Heart right ventricle (tissue), 16 donors: Measurements from ENCODE around the gene TRIM65. TPM values are rescaled to one million over a fixed set of nuclear protein-coding genes. Genes with fewer than 3 reads are reported as not detected.

Experiments
- ATAC-seq, 8 donors: fragments of 200-7000 bp; cut with Tn5 transposase; one replicate each; pipeline ENCODE4 v1.9.1; 2020; ENCODE audit warnings: mild to moderate bottlenecking in 8 of 8, moderate library complexity in 8 of 8, moderate number of reproducible peaks in 1 of 8
- DNase-seq, 2 donors: peaks; one replicate each; pipeline ENCODE4 v3.0.0-alpha.2; 2020
- H3K27ac ChIP-seq, 10 donors: fragments of 200-600 bp; sonication (generic) in 2 of 10; one replicate each; pipeline versions ENCODE4 v1.5.0 to v1.8.0; 2020 to 2022; ENCODE audit warnings: mild to moderate bottlenecking in 3 of 10
- H3K27me3 ChIP-seq, 7 donors: fragments of 200-600 bp; one replicate each; pipeline ENCODE4 v1.8.0; 2021 to 2022; ENCODE audit warnings: mild to moderate bottlenecking in 2 of 7
- H3K36me3 ChIP-seq, 9 donors: fragments of 200-600 bp; sonication (generic) in 1 of 9; one replicate each; pipeline versions ENCODE4 v1.5.0 to v1.8.0; 2020 to 2022; ENCODE audit warnings: mild to moderate bottlenecking in 2 of 9
- H3K4me1 ChIP-seq, 9 donors: fragments of 200-600 bp; sonication (generic) in 1 of 9; one replicate each; pipeline versions ENCODE4 v1.5.0 to v1.8.0; 2020 to 2022; ENCODE audit warnings: mild to moderate bottlenecking in 4 of 9
- H3K4me3 ChIP-seq, 10 donors: fragments of 200-600 bp; sonication (generic) in 2 of 10; one replicate each; pipeline versions ENCODE4 v1.5.0 to v1.8.0; 2020 to 2022; ENCODE audit warnings: mild to moderate bottlenecking in 7 of 10, moderate library complexity in 2 of 10
- H3K9me3 ChIP-seq, 11 donors: fragments of 200-600 bp in 10 of 11; sonication (generic) in 2 of 11; one replicate each; pipeline versions ENCODE4 v1.5.0 to v1.8.0; 2013 to 2022; ENCODE audit warnings: mild to moderate bottlenecking in 2 of 11, control low read depth in 1 of 11, moderate library complexity in 1 of 11
- WGBS, 2 donors: extraction: QIAGEN DNeasy Blood & Tissue Kit; methylation state at CpG; one replicate each; pipeline ENCODE4 v1.1.7; 2013; ENCODE audit warnings: inconsistent platforms in 1 of 2; 5-methylcytosine and 5-hydroxymethylcytosine counted together
- intact Hi-C, 10 donors: fragments of 100-400 bp; cut with DNase I; formaldehyde crosslinking; loops; one replicate each; pipeline versions ENCODE4 v1.11.1 to v1.14.2; 2022
- polyA plus RNA-seq, 2 donors: library from polyadenylated mRNA; stranded (reverse); fragments of 200-250 nt; gene quantifications; one replicate each; pipeline ENCODE4 v1.2.3, GENCODE V29; 2013
- total RNA-seq, 10 donors: library from RNA; stranded (reverse); fragmentation: NEBNext Ultra II Directional in 3 of 10; extraction: Animal tissue kit (Norgen Biotek cat#: 25700) in 3 of 10; gene quantifications; one replicate each; pipeline versions ENCODE4 v1.2.1 to v1.2.4, GENCODE V29; 2021 to 2023
- TF ChIP-seq, protein P1 (sequence below), 9 donors: fragments of 200-600 bp; sonication (generic) in 2 of 9; IDR thresholded peaks; one replicate each; pipeline versions ENCODE4 v1.5.0 to v1.8.0; 2021 to 2022; ENCODE audit warnings: antibody characterized with exemption in 9 of 9, mild to moderate bottlenecking in 5 of 9, moderate library complexity in 1 of 9
- donor health status: Arrhythmogenic right ventricular cardiomyopathy.
- donor health status: ischemic (EF 13 %, LVEDD 7.1; RV severe dilation, severe dysfunction).
- donor health status: healthy with polysubstance abuse.
- donor health status: DM: no; HTN: yes; CAD: no.
- donor health status: DM: no; HTN: no; CAD: no.
- donor health status: ischemic (EF 25% LVEDD 6.9; RV normal size, moderate dysfunction).
- donor health status: ischemic (EF 25% LVEDD 5.7; RV mildly dilated, moderate dysfunction).
- donor health status: healthy.
- donor health status: DM: yes; HTN: yes; CAD: no.
- donor health status: Ischemic cardiomyopathy.
- donor health status: ischemic (EF 35%, LVEDD 5.7; RV mildly dilated, moderate dysfunction).
- donor health status: nonischemic (EF 11% LVEDD 7.7; RV severe dilation, severe dysfunction).
- donor health status: DM: yes; HTN: yes; CAD: no.
- donor health status: PGD.
- donor health status: ischemic (EF 29% LVEDD 5.4; RV normal size, mild dysfunction).
- donor health status: nonischemic (EF 23%, LVEDD 6.1; RV moderate dilation, normal function).

The TRIM65 gene
- total and polyA plus RNA-seq, 12 donors, result 5.1 to 16.7 (median 8.9) TPM

DNA sequence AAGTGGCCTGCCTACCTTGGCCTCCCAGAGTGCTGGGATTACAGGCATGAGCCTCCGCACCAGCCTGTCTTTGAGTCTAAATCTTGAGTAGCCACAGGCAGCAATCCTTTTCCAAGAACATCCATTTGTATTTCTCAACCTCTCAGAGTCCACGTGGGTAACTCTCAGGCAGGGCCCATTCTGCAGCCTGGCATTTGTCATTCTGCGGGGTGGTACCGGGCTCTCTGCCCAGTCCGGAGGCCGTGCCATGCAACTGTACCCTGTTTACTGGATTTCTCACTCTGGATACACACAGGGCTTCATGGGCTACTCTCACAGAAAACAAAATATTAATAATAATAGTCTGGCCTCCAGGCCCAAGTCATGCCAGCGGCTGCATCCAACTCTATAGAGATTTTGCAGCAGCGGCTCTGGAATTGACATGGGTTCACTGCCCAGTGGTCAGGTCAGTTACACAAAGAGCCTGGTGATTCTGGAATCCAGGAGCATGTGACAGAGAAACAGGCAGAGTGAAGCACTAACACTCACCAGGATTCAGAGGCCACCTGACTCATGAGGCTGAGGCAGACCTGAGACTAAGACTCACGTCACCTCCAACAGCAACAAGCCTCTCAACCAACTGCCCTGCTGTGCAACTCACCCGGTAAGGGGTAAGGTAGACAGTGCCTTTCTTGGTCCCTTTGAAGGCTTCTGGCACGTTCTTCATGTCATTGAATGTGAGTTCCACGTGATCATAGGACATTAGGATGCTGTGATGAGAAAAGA is 45.6 kb downstream of the TRIM65 start:
- DNase-seq, result peak in 1 of 2 donors; percentile 44
- Histone ChIP-seq H3K27ac (peak overlapping the region; percentile 58 to 92 (median 82)), H3K4me1 (peaks cover 52 to 90% (median 83%) of the 10 kb centered on the region in 9 donors), H3K9me3 (no peaks in the 10 kb centered on the region), H3K4me3 (no peak overlapping the region), H3K27me3 (no peaks in the 10 kb centered on the region), H3K36me3 (peaks cover 0 to 74% (median 34%) of the 10 kb centered on the region in 9 donors)
- ATAC-seq, result peak in 2 of 8 donors; percentile 6 to 11
- whole genome bisulfite sequencing, 2 donors, result 66 to 72% methylated on average over 12 of the region's 12 CpGs
- intact Hi-C loops, result no loop called here
- TF ChIP-seq, protein P1, sequence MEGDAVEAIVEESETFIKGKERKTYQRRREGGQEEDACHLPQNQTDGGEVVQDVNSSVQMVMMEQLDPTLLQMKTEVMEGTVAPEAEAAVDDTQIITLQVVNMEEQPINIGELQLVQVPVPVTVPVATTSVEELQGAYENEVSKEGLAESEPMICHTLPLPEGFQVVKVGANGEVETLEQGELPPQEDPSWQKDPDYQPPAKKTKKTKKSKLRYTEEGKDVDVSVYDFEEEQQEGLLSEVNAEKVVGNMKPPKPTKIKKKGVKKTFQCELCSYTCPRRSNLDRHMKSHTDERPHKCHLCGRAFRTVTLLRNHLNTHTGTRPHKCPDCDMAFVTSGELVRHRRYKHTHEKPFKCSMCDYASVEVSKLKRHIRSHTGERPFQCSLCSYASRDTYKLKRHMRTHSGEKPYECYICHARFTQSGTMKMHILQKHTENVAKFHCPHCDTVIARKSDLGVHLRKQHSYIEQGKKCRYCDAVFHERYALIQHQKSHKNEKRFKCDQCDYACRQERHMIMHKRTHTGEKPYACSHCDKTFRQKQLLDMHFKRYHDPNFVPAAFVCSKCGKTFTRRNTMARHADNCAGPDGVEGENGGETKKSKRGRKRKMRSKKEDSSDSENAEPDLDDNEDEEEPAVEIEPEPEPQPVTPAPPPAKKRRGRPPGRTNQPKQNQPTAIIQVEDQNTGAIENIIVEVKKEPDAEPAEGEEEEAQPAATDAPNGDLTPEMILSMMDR (IDR thresholded peaks at IDR 0.05), result no peak

DNA sequence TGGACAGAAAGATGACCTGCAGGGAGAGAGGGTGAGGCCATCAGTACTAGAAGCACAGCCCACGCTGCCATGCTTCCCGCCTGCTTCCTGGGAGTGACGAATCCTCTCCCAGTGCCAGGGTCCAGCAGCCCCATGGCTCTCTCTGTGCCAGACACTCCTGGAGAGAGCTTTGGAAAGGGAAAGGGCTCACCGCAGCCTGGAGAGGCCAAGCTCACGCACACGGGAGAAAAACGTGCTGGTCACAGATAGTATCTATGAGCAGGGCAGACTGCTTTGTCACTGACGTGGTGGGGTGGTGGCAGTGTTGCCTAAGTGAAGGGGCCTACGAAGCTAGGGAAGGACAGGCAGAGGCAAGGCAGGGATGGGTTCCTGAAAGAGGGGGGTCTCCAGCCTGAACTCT is 47.0 kb downstream of the TRIM65 start:
- intact Hi-C loops, result loop anchor here in 1 of 10 donors (5.0 kb wide), 1 partner anchor 72 kb away; a partner anchor contains a TSS
- Histone ChIP-seq H3K4me3 (peak overlapping the region in 2 of 10 donors; percentile 0), H3K9me3 (no peaks in the 10 kb centered on the region), H3K4me1 (peaks cover 65 to 100% (median 96%) of the 10 kb centered on the region in 9 donors), H3K27ac (peak overlapping the region; percentile 20 to 92 (median 86)), H3K36me3 (peaks cover 0 to 83% (median 34%) of the 10 kb centered on the region in 9 donors), H3K27me3 (no peaks in the 10 kb centered on the region)
- ATAC-seq (no peak), DNase-seq (no peak)
- 53 to 61% methylated on average over 9 of the region's 9 CpGs for WGBS, 2 donors
- TF ChIP-seq, protein P1 (IDR thresholded peaks at IDR 0.05), result no peak

DNA sequence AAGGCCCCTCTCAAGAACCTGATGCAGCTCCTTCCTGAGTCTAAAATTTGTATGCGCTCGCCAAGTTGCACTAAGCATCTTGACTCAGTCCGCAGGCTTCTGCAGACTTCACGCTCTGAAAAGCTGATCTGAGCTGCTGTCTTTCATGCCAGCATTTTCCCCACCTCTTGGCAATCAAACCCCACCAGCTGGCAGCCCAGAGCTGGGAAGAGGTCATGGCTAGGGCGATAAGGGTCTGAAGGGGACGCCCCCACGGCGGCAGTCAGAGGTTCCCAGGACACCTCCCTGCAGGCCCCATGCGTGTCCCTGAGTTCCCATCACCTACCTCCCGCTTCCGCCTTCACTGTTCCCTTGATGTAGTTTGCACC is 47.5 kb downstream of the TRIM65 start:
- peak overlapping the region; percentile 20 to 92 (median 86) for H3K27ac ChIP-seq
- H3K27me3 ChIP-seq, result no peaks in the 10 kb centered on the region
- TF ChIP-seq, protein P1 (IDR thresholded peaks at IDR 0.05), result no peak
- peaks cover 0 to 83% (median 34%) of the 10 kb centered on the region in 9 donors for H3K36me3 ChIP-seq
- intact Hi-C loops, result loop anchor here in 1 of 10 donors (5.0 kb wide), 1 partner anchor 72 kb away; a partner anchor contains a TSS
- H3K9me3 ChIP-seq, result no peaks in the 10 kb centered on the region
- H3K4me3 ChIP-seq, result peak overlapping the region in 2 of 10 donors; percentile 0
- ATAC-seq (no peak), DNase-seq (no peak)
- H3K4me1 ChIP-seq, result peaks cover 68 to 100% (median 96%) of the 10 kb centered on the region in 9 donors
- 69 to 71% methylated on average over 11 of the region's 11 CpGs for WGBS, 2 donors

DNA sequence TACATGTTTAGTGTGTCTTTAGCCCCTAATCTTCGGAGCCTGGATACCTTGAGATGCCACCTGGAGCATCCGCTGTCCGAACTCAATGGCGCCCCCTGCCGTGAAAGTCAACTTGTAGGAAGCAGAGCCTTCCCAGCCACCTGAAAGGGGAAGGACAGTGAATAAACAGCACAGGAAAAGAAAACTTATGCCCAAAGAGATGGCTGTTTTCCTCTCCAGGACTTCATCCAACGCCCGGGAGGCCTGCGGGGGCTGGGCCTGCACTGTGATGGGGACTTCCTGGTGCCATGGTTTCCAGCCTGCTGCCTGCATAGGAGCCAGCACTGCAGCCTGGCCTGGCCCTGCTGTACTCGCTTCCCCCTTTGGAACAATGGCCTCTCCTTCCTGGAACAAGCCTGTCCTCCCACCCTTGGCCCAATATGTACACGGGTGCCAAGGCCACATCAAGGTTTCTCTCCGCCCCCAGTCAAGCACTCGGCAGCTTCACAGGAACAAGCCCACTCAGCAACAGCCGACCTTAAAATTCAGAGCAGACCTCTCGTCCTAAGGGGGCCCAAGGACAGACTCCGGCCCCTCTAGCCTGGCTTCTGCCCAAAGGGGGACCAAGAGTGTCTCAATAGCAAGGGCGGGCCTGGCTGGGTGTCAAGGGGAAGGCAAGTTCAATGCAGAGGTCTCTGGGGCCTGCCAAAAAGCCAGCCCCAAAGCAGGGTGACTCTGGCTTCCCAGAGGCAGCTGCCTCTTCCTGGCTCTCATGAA is 48.0 kb downstream of the TRIM65 start:
- TF ChIP-seq, protein P1 (IDR thresholded peaks at IDR 0.05), result peak; percentile 37 to 78 (median 68)
- Histone ChIP-seq H3K27me3 (no peaks in the 10 kb centered on the region), H3K4me3 (peak overlapping the region in 2 of 10 donors; percentile 0), H3K36me3 (peaks cover 0 to 83% (median 34%) of the 10 kb centered on the region in 9 donors), H3K27ac (peak overlapping the region; percentile 54 to 92 (median 86)), H3K9me3 (no peaks in the 10 kb centered on the region), H3K4me1 (peaks cover 62 to 100% (median 91%) of the 10 kb centered on the region in 9 donors)
- 39 to 44% methylated on average over 16 of the region's 16 CpGs for WGBS, 2 donors
- peak; percentile 21 to 72 (median 58) for ATAC-seq
- intact Hi-C loops, result loop anchor here in 1 of 10 donors (5.0 kb wide), 1 partner anchor 71 kb away; a partner anchor contains a TSS
- DNase-seq, result peak; percentile 79 to 80
